Erythroblast (primary cell): Measurements from ENCODE around the gene SPAG7.
"Not testable (repeated sequence)": the region's sequence is repeated elsewhere in the genome, so short reads cannot be mapped to it uniquely, and the experiment has no call there.

Experiments
- DNase-seq, 2 experiments: peaks; one replicate each; lab custom pipeline; 2025; lab: John Stamatoyannopoulos, UW
- GATA1 ChIP-seq: IDR thresholded peaks from 2 replicates; pipeline ENCODE4 v1.6.1; 2011; ENCODE audit warnings: low read depth, mild to moderate bottlenecking, control low read depth, low read length, moderate library complexity
- POLR2A ChIP-seq: IDR thresholded peaks from 2 replicates; pipeline ENCODE4 v1.6.1; 2011; ENCODE audit warnings: mild to moderate bottlenecking, low read length

Gene SPAG7

GRCh38 chr17:4928881-4929280 is 38.7 kb downstream of the SPAG7 start:
- TF ChIP-seq GATA1 (no peak), POLR2A (no peak)
- no peak for DNase-seq

GRCh38 chr17:4926577-4927335 is 40.9 kb downstream of the SPAG7 start:
- DNase-seq, result not testable (repeated sequence)

GRCh38 chr17:4921320-4921719 is 46.3 kb downstream of the SPAG7 start:
- no peak for TF ChIP-seq POLR2A
- TF ChIP-seq GATA1, result no peak
- no peak for DNase-seq

GRCh38 chr17:4920351-4921048 is 47.1 kb downstream of the SPAG7 start:
- no peak for DNase-seq
- TF ChIP-seq POLR2A (no peak), GATA1 (no peak)

DNA sequence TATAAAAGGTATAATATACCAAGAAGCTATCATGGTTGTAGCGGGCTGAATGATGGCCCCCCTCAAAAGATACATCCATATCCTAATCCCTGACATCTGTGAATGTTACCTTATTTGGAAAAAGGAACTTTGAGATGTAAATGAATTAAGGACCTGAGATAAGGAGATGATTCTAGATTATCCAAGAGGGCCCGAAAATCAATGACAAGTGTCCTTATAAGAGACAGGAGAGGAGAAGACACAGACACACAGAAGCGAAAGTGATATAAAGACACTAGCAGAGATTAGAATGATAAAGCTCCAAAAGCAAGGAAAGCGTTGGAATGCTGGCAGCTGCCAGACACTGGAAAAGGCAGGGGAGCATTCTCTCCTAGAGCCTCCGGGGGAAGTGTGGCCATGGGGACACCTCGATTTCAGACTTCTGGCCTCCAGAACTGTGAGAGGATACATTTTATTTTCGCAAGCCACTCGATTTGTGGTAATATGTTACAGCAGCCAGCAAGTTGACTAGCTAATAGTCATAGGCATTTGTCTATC is 48.0 kb downstream of the SPAG7 start:
- TF ChIP-seq GATA1 (no peak), POLR2A (no peak)
- no peak for DNase-seq

GRCh38 chr17:4914551-4914950 is 53.1 kb downstream of the SPAG7 start:
- DNase-seq, result not testable (repeated sequence)

GRCh38 chr17:4913994-4914393 is 53.6 kb downstream of the SPAG7 start:
- no peak for TF ChIP-seq GATA1
- no peak for TF ChIP-seq POLR2A
- no peak for DNase-seq
